CD4-positive, alpha-beta T cell treated with Interleukin-4 for 1 hour (primary cell): ENCODE results near the gene NR3C2.

Experiments used
- DNase-seq, 2 donors: peaks; one replicate each; pipeline ENCODE4 v3.0.0-alpha.2; 2020 to 2022

NR3C2 gene

GRCh38 chr4:148434075-148434773 is 8.0 kb downstream of the NR3C2 start:
- no peak for DNase-seq

DNA sequence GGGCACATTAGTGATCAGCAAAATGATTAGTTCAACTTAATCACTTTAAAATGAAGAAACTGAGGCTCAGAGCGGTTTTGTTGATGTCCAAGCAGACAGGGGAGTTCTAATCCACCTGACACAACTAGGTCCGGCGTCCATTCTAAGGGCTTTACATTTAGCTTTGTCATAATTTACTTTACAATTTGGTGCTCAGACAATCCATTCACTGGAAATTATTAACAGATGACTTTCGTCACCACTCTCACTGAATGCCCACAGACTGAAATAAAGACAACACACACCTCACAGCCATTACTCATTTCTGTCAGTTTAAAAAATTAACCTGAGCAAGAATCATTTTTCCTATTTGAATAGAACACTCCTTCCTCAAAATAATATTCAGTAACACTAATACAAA is 10.8 kb downstream of the NR3C2 start:
- no peak for DNase-seq

GRCh38 chr4:148430854-148431253 is 11.4 kb downstream of the NR3C2 start:
- DNase-seq = no peak

- no peak for DNase-seq
These were observed 13.0 kb downstream of the NR3C2 start for GRCh38 chr4:148429206-148429605.

DNA sequence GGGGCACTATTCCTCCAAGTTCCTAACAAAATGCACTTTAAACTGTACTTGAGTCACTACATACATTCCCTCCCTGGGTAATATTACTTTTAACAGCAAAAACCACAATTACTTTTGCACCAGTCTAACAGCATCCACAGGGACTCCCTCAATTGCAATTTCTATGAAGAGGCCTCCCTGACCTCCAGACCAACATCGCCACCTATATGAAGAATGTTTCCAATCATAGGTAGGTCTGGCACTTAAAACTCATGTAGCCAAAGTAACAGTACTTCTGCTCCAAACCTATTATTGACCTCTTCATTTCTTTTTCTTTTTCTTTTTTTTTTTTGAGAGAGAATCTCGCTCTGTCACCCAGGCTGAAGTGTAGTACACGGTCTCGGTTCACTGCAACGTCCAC is 15.6 kb downstream of the NR3C2 start:
- DNase-seq = no peak

- DNase-seq = no peak
These were observed 16.7 kb downstream of the NR3C2 start for GRCh38 chr4:148425327-148426110.

DNA sequence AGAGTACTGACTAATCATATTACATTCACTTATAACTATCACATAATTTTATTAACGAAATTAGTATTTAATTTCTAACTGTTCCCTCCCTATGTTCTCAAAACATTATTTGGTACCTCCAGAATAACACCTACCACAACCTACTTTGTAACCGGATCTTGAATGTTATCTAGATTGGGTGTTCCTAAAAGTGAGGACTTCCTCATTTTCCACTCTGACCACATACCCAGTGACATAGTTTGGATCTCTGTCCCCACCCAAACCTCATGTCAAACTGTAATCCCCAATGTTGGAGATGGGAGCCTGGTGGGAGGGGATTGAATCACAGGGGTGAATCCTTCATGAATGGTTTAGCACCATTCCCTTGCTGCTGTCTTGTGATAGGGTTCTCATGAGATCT is 21.8 kb downstream of the NR3C2 start:
- no peak for DNase-seq

DNA sequence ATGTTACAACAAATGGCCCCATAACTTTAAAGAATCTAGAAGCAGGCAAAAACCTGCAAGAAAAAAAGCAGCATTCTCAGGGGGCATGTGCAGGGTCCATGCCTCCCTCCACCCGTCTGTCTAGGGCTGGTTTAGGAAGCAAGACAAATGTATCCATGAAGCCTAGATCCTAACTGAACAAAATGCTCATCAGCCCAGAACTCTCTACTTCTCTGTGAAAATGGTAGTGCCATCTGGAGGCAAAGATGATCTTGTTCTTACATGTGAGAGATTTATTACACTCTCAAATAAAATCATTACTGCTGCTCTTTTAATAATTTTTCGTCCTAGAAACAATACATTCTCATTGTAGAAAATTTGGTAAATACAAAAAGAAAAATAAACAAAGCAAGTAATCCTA is 26.7 kb downstream of the NR3C2 start:
- peak in 1 of 2 donors; percentile 13 for DNase-seq

- DNase-seq = no peak
These were observed 29.7 kb downstream of the NR3C2 start for GRCh38 chr4:148412460-148412994.

DNA sequence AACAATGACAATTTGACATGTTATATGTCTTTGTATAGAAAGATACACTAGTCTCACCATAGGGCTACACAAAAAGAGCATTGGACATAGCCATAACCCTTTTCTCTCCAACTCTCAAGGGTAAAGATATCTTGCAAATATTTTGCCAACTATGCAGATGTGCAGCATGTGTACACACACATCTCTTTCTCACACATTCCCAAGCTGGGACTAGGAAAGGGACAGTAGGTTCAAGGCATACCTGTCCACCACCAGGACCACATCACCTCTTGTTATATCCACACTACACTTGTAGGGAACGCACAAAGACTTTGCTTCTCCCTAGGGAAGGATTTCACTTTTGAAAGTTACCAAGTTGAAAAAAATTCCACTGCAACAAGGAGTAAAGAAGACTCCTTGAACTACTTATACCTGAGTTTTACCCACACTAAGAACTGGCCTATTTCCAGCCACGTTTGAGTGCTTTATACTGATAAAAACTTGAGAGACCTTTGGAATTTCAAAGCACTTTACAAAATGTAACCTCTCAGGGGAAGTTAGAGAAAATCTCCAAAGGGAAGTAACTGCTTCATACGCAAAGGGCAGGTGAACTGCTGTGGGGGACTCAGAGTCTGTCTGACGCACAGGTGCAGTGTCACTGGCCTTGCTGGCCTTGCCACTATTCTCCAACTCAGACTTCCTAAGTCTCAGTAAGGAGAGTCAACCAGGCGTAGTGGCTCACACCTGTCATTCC is 36.9 kb downstream of the NR3C2 start:
- no peak for DNase-seq

GRCh38 chr4:148398988-148399387 is 43.2 kb downstream of the NR3C2 start:
- no peak for DNase-seq

- DNase-seq = no peak
These were observed 44.4 kb downstream of the NR3C2 start for GRCh38 chr4:148397771-148398170.

DNA sequence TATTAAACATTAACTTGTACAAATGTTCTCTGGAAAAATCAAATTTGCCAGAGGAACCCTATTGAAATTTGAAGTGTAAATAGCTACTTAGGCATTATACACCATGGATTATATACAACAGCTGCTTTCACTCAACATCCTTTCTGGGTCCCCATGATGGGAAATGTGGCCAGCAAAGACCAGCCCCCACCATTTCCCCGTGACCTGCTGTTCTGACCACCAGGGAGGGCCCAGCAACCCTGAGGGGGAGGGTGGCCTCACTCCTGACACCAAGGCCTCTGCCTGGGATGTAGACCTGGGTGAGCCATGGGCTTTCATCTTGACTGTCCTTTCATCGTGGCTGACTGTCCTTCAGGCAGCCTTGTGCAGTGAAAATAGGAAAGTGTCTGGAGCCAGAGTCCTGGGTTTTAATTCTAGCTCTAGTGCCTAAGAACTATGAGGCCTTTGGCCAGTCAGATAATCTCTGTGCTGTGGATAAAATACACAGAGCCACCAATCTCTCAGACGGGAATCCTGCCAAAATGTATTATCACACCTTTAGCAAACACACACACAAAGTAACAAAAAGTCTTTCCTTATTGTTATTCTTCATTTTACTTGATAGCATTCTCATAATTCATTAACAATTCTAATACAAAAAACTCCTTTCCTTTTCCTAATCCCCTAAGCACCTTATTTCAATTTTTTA is 45.1 kb downstream of the NR3C2 start:
- DNase-seq = no peak

GRCh38 chr4:148395771-148396170 is 46.4 kb downstream of the NR3C2 start:
- DNase-seq = no peak

DNA sequence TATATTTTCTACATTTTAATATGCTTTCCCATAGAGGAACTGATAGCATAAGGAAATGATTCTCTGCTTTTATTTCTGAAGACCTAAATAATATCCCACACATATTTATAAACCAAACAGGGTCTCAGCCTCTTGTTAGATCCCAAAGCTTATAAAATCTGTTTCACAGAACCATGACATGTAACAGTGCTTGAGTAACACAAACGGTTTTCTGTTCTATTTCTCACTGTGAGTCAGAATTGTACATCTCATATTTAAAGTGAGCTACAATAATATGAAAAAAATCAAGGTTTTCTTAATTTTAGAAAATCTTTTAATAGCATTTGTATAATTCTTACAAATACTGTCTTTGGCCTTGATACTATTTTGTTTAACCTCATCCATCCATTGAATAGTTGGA is 51.2 kb downstream of the NR3C2 start:
- no peak for DNase-seq

GRCh38 chr4:148390311-148390710 is 51.9 kb downstream of the NR3C2 start:
- no peak for DNase-seq

DNA sequence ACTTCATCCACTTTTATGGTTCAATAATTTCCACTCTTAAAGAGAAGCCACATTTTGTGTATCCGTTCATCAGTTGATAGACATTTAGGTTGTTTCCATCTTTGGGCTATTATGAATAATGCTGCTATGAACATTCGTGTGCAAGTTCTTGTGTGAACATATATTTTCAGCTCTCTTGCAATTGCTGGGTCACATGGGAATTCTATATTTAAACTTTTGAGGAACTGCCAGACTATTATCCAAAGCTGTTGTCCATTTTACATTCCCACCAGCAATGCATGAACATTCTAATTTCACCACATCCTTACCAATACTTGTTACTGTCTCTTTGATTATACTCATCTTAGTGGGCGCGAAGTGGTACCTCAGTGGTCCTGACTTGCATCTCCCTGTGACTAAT is 61.9 kb downstream of the NR3C2 start:
- DNase-seq = no peak

- DNase-seq = peak; percentile 45 to 67
These were observed 66.1 kb downstream of the NR3C2 start for GRCh38 chr4:148376151-148376550.

DNA sequence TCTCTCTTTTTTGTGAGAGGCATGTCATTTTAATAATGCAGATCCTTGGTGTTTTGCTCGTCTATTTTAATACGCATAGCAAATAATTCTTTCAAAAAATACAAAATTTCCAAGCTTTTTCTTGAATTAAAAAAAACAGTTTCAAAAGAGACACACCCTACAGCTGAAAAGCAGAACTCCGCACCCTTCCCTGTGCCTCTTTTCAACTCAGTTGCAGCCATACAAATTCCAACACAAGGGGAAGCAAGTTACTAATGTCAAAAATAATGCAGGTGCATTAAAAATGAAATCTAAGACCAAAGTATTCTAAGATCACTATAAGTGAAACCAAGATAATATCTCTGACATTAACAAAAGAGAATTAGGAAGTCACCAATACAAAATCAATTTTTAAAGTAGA is 66.6 kb downstream of the NR3C2 start:
- DNase-seq = no peak

- no peak for DNase-seq
These were observed 69.1 kb downstream of the NR3C2 start for GRCh38 chr4:148373093-148373492.

- DNase-seq = no peak
These were observed 72.3 kb downstream of the NR3C2 start for GRCh38 chr4:148369919-148370318.

DNA sequence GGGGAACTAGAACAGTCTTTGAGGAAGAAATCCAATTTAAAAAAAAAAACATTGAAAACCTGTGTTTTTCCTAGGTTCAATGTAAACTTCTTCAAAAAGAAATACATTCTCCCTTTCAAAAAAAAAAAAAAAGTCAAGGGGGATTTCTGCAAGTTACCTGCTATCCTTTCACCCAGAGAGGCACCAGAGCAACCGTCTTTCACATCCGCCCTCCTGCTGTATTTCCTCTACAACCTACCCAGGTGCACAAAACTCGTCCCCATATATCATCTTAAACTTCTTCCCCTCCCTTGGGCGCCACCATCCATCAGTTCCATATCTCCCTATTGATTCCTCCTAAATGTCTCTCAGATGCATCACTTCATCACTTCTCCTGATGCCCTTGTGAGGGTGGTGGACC is 74.5 kb downstream of the NR3C2 start:
- DNase-seq = no peak

GRCh38 chr4:148366251-148366650 is 76.0 kb downstream of the NR3C2 start:
- no peak for DNase-seq
